HG03025 (cell line): ENCODE data around the gene CSTPP1.

Source experiments
- ATAC-seq: cut with Tn5 transposase; IDR thresholded peaks from one replicate; pipeline ENCODE4 v1.9.1; 2021; ENCODE audit warnings: mild to moderate bottlenecking, moderate library complexity; ENCODE audit not compliant: unreplicated experiment, low FRiP score

The CSTPP1 gene

GRCh38 chr11:47028195-47029093 lies 91.9 kb downstream of the CSTPP1 start:
- ATAC-seq, result no peak

GRCh38 chr11:47033439-47033838 lies 96.9 kb downstream of the CSTPP1 start:
- ATAC-seq, result no peak

- ATAC-seq, result no peak
Measured at GRCh38 chr11:47034091-47034490, 97.5 kb downstream of the CSTPP1 start.

- no peak for ATAC-seq
Measured at GRCh38 chr11:47035108-47035507, 98.5 kb downstream of the CSTPP1 start.

GRCh38 chr11:47044119-47044518 lies 107.6 kb downstream of the CSTPP1 start:
- no peak for ATAC-seq

GRCh38 chr11:47047972-47048371 lies 111.4 kb downstream of the CSTPP1 start:
- ATAC-seq, result no peak

- ATAC-seq, result no peak
Measured at GRCh38 chr11:47050284-47050683, 113.7 kb downstream of the CSTPP1 start.

- ATAC-seq, result no peak
Measured at GRCh38 chr11:47051217-47051616, 114.7 kb downstream of the CSTPP1 start.

GRCh38 chr11:47052165-47052564 lies 115.6 kb downstream of the CSTPP1 start:
- ATAC-seq, result no peak

GRCh38 chr11:47052576-47052975 lies 116.0 kb downstream of the CSTPP1 start:
- no peak for ATAC-seq

GRCh38 chr11:47055534-47055933 lies 119.0 kb downstream of the CSTPP1 start:
- no peak for ATAC-seq

- ATAC-seq, result no peak
Measured at GRCh38 chr11:47056261-47056915, 119.8 kb downstream of the CSTPP1 start.

GRCh38 chr11:47057365-47057764 lies 120.8 kb downstream of the CSTPP1 start:
- ATAC-seq, result no peak

- no peak for ATAC-seq
Measured at GRCh38 chr11:47060807-47061206, 124.2 kb downstream of the CSTPP1 start.

GRCh38 chr11:47061429-47062178 lies 125.0 kb downstream of the CSTPP1 start:
- no peak for ATAC-seq

- no peak for ATAC-seq
Measured at GRCh38 chr11:47062736-47063135, 126.2 kb downstream of the CSTPP1 start.

- ATAC-seq, result no peak
Measured at GRCh38 chr11:47067401-47067800, 130.8 kb downstream of the CSTPP1 start.

- no peak for ATAC-seq
Measured at GRCh38 chr11:47070769-47071168, 134.2 kb downstream of the CSTPP1 start.

- no peak for ATAC-seq
Measured at GRCh38 chr11:47071341-47071740, 134.8 kb downstream of the CSTPP1 start.

GRCh38 chr11:47071791-47072261 lies 135.3 kb downstream of the CSTPP1 start:
- ATAC-seq, result no peak
